Measurements from ENCODE around the gene FAM184B.

The FAM184B gene

DNA sequence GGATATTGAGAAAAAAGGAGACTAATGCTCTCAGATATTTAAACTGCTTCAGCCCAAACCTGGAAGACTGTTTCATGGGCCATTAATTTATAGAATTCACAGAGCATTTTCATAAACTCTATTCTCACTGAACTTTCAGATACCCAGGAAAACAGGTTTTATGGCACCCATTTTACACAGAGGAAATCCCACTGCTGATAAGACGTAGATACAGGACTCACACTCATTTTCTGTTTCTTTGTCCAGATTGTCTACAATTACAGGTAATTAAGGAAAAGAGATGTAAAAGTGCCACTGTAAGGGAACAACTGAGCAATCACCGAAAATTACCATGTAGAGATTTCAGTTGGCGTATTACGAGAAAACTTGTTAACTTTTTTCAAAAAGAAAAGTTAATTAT, 83.3 kb downstream of the FAM184B start:
- H2AK5ac ChIP-seq (ENCODE audit: low read length, severe bottlenecking) = no peak overlapping the region
- WGBS = 80% methylated on average over 2 of the region's 4 CpGs
- H2AFZ ChIP-seq (ENCODE audit: low read depth, low read length) = no peak overlapping the region
- no peak overlapping the region for H4K8ac ChIP-seq (ENCODE audit: low read length)
- no peak overlapping the region for H2BK15ac ChIP-seq (ENCODE audit: low read depth, poor library complexity, severe bottlenecking)
- H3K27me3 ChIP-seq (ENCODE audit: control insufficient read depth in 1 of 2, insufficient read depth in 1 of 2, low read length in 2 of 2) = no peaks in the 10 kb centered on the region
- H3K4me1 ChIP-seq (ENCODE audit: control insufficient read depth, insufficient read depth, low read depth, low read length) = no peaks in the 10 kb centered on the region
- no peak overlapping the region for H3K27ac ChIP-seq (ENCODE audit: low read length, poor library complexity, severe bottlenecking)
- H3K4me3 ChIP-seq (ENCODE audit: insufficient read depth in 1 of 2, low read depth in 1 of 2, low read length in 2 of 2) = no peak overlapping the region
- no peak overlapping the region for H4K91ac ChIP-seq (ENCODE audit: low read length)
- no peaks in the 10 kb centered on the region for H3K79me1 ChIP-seq (replicated peaks; ENCODE audit: low read length, poor library complexity, severe bottlenecking)
- no peak overlapping the region for H3K4me2 ChIP-seq (ENCODE audit: low read length, poor library complexity, severe bottlenecking)
- H3K4ac ChIP-seq (ENCODE audit: low read depth in 1 of 2, low read length in 2 of 2) = no peak overlapping the region
- no peak overlapping the region for H2BK5ac ChIP-seq (ENCODE audit: low read depth, low read length, poor library complexity, severe bottlenecking)
- no peak for DNase-seq
- peaks cover 33% of the 10 kb centered on the region for H3K9me3 ChIP-seq (ENCODE audit: control insufficient read depth, low read length)
- no peak overlapping the region for H2BK120ac ChIP-seq (ENCODE audit: low read depth, low read length)
- H2BK12ac ChIP-seq (ENCODE audit: low read length in 2 of 2) = no peak overlapping the region
- no peak overlapping the region for H3K18ac ChIP-seq (ENCODE audit: low read depth in 1 of 2, low read length in 2 of 2)
- H3K9ac ChIP-seq (ENCODE audit: low read length) = no peak overlapping the region
- H3K14ac ChIP-seq (ENCODE audit: low read length in 2 of 2) = no peak overlapping the region
- no peak overlapping the region for H3K23ac ChIP-seq (ENCODE audit: low read length in 2 of 2)
- no peaks in the 10 kb centered on the region for H3K36me3 ChIP-seq (ENCODE audit: control insufficient read depth in 1 of 2, insufficient read depth in 2 of 2, low read depth in 1 of 2, low read length in 2 of 2)

DNA sequence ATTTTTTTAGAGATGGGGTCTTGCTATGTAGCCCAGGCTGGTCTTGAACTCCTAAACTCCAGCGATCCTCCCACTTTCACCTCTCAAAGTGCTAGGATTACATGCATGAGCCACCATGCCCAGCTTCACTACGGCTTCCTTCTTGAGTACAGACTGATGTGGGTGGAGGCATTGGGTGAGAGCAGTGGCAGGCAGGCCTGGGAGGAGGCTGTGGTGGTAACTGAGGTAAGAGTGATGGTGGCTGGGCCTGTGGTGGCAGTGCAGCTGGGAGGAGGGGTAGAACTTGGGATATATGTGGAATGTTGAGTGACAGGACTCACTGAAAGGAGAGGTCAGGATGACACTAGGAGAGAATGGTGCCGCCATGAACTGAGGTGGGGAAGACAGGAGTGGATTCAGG, 86.1 kb downstream of the FAM184B start:
- H3K4me2 ChIP-seq (ENCODE audit: low read length, poor library complexity, severe bottlenecking) = no peak overlapping the region
- no peak overlapping the region for H3K14ac ChIP-seq (ENCODE audit: low read length in 2 of 2)
- no peaks in the 10 kb centered on the region for H3K4me1 ChIP-seq (ENCODE audit: control insufficient read depth, insufficient read depth, low read depth, low read length)

DNA sequence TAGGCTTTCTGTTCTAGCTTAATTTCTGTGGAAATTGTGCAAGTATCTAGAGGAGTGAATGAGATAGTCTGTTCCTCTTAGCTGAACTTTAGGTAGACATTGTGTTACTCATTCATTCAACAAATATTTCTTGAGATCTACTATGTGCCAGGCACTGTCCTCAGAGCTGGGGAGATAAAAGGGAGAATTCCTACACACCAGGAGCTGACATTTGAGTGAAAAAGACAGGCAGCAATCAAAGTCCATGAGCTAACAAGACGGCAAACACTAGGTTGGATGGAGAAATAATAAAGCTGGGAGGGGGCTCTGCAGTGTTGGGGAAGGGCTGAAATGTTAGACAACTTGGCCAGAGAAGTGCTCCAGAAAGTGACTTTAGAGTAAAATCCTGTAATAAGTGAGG, 86.9 kb downstream of the FAM184B start:
- H4K8ac ChIP-seq (ENCODE audit: low read length) = no peak overlapping the region
- H3K79me1 ChIP-seq (replicated peaks; ENCODE audit: low read length, poor library complexity, severe bottlenecking) = no peaks in the 10 kb centered on the region
- H3K14ac ChIP-seq (ENCODE audit: low read length in 2 of 2) = no peak overlapping the region
- H2BK120ac ChIP-seq (ENCODE audit: low read depth, low read length) = no peak overlapping the region
- no peak overlapping the region for H3K27ac ChIP-seq (ENCODE audit: low read length, poor library complexity, severe bottlenecking)
- H3K9me3 ChIP-seq (ENCODE audit: control insufficient read depth, low read length) = peaks cover 18% of the 10 kb centered on the region
- 80% methylated on average over 1 of the region's 1 CpG for WGBS
- H3K27me3 ChIP-seq (ENCODE audit: control insufficient read depth in 1 of 2, insufficient read depth in 1 of 2, low read length in 2 of 2) = no peaks in the 10 kb centered on the region
- H2AK5ac ChIP-seq (ENCODE audit: low read length, severe bottlenecking) = no peak overlapping the region
- H2AFZ ChIP-seq (ENCODE audit: low read depth, low read length) = no peak overlapping the region
- no peak overlapping the region for H2BK5ac ChIP-seq (ENCODE audit: low read depth, low read length, poor library complexity, severe bottlenecking)
- no peak overlapping the region for H3K18ac ChIP-seq (ENCODE audit: low read depth in 1 of 2, low read length in 2 of 2)
- H3K23ac ChIP-seq (ENCODE audit: low read length in 2 of 2) = no peak overlapping the region
- H3K4me2 ChIP-seq (ENCODE audit: low read length, poor library complexity, severe bottlenecking) = no peak overlapping the region
- no peak overlapping the region for H3K9ac ChIP-seq (ENCODE audit: low read length)
- no peaks in the 10 kb centered on the region for H3K36me3 ChIP-seq (ENCODE audit: control insufficient read depth in 1 of 2, insufficient read depth in 2 of 2, low read depth in 1 of 2, low read length in 2 of 2)
- H2BK12ac ChIP-seq (ENCODE audit: low read length in 2 of 2) = no peak overlapping the region
- no peak overlapping the region for H3K4ac ChIP-seq (ENCODE audit: low read depth in 1 of 2, low read length in 2 of 2)
- no peak overlapping the region for H3K4me3 ChIP-seq (ENCODE audit: insufficient read depth in 1 of 2, low read depth in 1 of 2, low read length in 2 of 2)
- H3K4me1 ChIP-seq (ENCODE audit: control insufficient read depth, insufficient read depth, low read depth, low read length) = no peaks in the 10 kb centered on the region
- no peak overlapping the region for H4K91ac ChIP-seq (ENCODE audit: low read length)
- no peak for DNase-seq
- no peak overlapping the region for H2BK15ac ChIP-seq (ENCODE audit: low read depth, poor library complexity, severe bottlenecking)

More for the DNA sequence above, 86.1 kb downstream of the FAM184B start:
- 80% methylated on average over 3 of the region's 3 CpGs for WGBS
- Histone ChIP-seq H2BK12ac (ENCODE audit: low read length in 2 of 2) (no peak overlapping the region), H2BK120ac (ENCODE audit: low read depth, low read length) (no peak overlapping the region), H2AK5ac (ENCODE audit: low read length, severe bottlenecking) (no peak overlapping the region), H3K79me1 (replicated peaks; ENCODE audit: low read length, poor library complexity, severe bottlenecking) (no peaks in the 10 kb centered on the region), H2BK15ac (ENCODE audit: low read depth, poor library complexity, severe bottlenecking) (no peak overlapping the region), H3K27ac (ENCODE audit: low read length, poor library complexity, severe bottlenecking) (no peak overlapping the region), H3K4ac (ENCODE audit: low read depth in 1 of 2, low read length in 2 of 2) (no peak overlapping the region), H3K9me3 (ENCODE audit: control insufficient read depth, low read length) (peaks cover 25% of the 10 kb centered on the region), H3K4me3 (ENCODE audit: insufficient read depth in 1 of 2, low read depth in 1 of 2, low read length in 2 of 2) (no peak overlapping the region), H3K9ac (ENCODE audit: low read length) (no peak overlapping the region), H3K23ac (ENCODE audit: low read length in 2 of 2) (no peak overlapping the region), H3K36me3 (ENCODE audit: control insufficient read depth in 1 of 2, insufficient read depth in 2 of 2, low read depth in 1 of 2, low read length in 2 of 2) (no peaks in the 10 kb centered on the region), H4K91ac (ENCODE audit: low read length) (no peak overlapping the region), H3K27me3 (ENCODE audit: control insufficient read depth in 1 of 2, insufficient read depth in 1 of 2, low read length in 2 of 2) (no peaks in the 10 kb centered on the region), H3K18ac (ENCODE audit: low read depth in 1 of 2, low read length in 2 of 2) (no peak overlapping the region), H2BK5ac (ENCODE audit: low read depth, low read length, poor library complexity, severe bottlenecking) (no peak overlapping the region), H2AFZ (ENCODE audit: low read depth, low read length) (no peak overlapping the region), H4K8ac (ENCODE audit: low read length) (no peak overlapping the region)
- DNase-seq = no peak

DNA sequence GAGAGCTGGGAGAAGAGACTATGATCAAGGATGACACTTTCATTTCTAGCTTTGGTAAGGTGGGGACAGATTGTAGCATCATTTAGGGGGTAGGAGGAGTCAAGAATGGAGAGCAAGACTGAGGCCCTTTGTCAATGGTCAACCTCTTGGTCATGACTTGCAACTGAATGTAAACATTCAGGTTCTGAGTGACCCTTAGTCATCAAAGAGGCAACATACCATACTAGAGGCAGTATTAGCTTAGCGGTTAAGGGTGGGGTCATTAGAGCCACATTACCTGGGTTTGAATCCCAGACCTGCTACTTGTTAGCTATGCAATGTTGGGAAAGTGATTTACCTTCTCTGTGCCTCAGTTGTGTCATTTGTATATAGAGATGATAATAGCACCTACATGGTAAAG, 90.5 kb downstream of the FAM184B start:
- Histone ChIP-seq H3K4me1 (ENCODE audit: control insufficient read depth, insufficient read depth, low read depth, low read length) (no peaks in the 10 kb centered on the region), H3K18ac (ENCODE audit: low read depth in 1 of 2, low read length in 2 of 2) (no peak overlapping the region), H3K27me3 (ENCODE audit: control insufficient read depth in 1 of 2, insufficient read depth in 1 of 2, low read length in 2 of 2) (peaks cover 0 to 4% of the 10 kb centered on the region in 2 experiments), H3K14ac (ENCODE audit: low read length in 2 of 2) (no peak overlapping the region), H3K79me1 (replicated peaks; ENCODE audit: low read length, poor library complexity, severe bottlenecking) (no peaks in the 10 kb centered on the region), H2BK15ac (ENCODE audit: low read depth, poor library complexity, severe bottlenecking) (no peak overlapping the region), H3K4me2 (ENCODE audit: low read length, poor library complexity, severe bottlenecking) (no peak overlapping the region), H3K36me3 (ENCODE audit: control insufficient read depth in 1 of 2, insufficient read depth in 2 of 2, low read depth in 1 of 2, low read length in 2 of 2) (no peaks in the 10 kb centered on the region), H2BK5ac (ENCODE audit: low read depth, low read length, poor library complexity, severe bottlenecking) (no peak overlapping the region), H3K9ac (ENCODE audit: low read length) (no peak overlapping the region), H2AFZ (ENCODE audit: low read depth, low read length) (no peak overlapping the region), H3K4me3 (ENCODE audit: insufficient read depth in 1 of 2, low read depth in 1 of 2, low read length in 2 of 2) (no peak overlapping the region), H3K4ac (ENCODE audit: low read depth in 1 of 2, low read length in 2 of 2) (no peak overlapping the region), H2BK120ac (ENCODE audit: low read depth, low read length) (no peak overlapping the region), H4K91ac (ENCODE audit: low read length) (no peak overlapping the region), H2BK12ac (ENCODE audit: low read length in 2 of 2) (no peak overlapping the region), H3K27ac (ENCODE audit: low read length, poor library complexity, severe bottlenecking) (no peak overlapping the region), H2AK5ac (ENCODE audit: low read length, severe bottlenecking) (no peak overlapping the region), H3K23ac (ENCODE audit: low read length in 2 of 2) (no peak overlapping the region), H3K9me3 (ENCODE audit: control insufficient read depth, low read length) (no peaks in the 10 kb centered on the region), H4K8ac (ENCODE audit: low read length) (no peak overlapping the region)
- DNase-seq = no peak
- WGBS = 100% methylated on average over 1 of the region's 1 CpG
